PC-3 (cell line): ENCODE measurements around the gene MEF2B. TPM values are rescaled to one million over a fixed set of nuclear protein-coding genes. Genes with fewer than 3 reads are reported as not detected.

ENCODE experiments used
- ATAC-seq: fragments of 200-7000 bp; cut with Tn5 transposase; 2 replicates; pipeline ENCODE4 v1.9.1; 2020; ENCODE audit warnings: mild to moderate bottlenecking, moderate library complexity
- BruUV-seq: library from RNA; stranded (reverse); fragments of 400-500 nt; replicated peaks from 2 replicates; lab custom pipeline; 2021; lab: Mats Ljungman, UMichigan
- CTCF ChIA-PET: fragments of 300-600 bp; sonication (Branson Sonifier 250); formaldehyde crosslinking; loops from one replicate; lab custom pipeline; 2022; ENCODE audit warnings: antibody characterized with exemption; lab: Charles Lee
- POLR2A ChIA-PET: fragments of 300-600 bp; sonication (Branson Sonifier 250); formaldehyde crosslinking; loops from one replicate; lab custom pipeline; 2022; ENCODE audit warnings: antibody characterized with exemption; ENCODE audit not compliant: unreplicated experiment; lab: Charles Lee
- DNase-seq: peaks from one replicate; pipeline ENCODE4 v3.0.0-alpha.2; 2015
- H2AFZ ChIP-seq: fragments of 300-600 bp; sonication (generic); 2 replicates; pipeline ENCODE4 v1.6.0; 2016; ENCODE audit warnings: antibody characterized with exemption, low read length
- H3F3A ChIP-seq: fragments of 300-600 bp; sonication (generic); one replicate; pipeline ENCODE4 v1.6.0; 2017; ENCODE audit warnings: antibody characterized with exemption, low read length, control low read depth, mild to moderate bottlenecking; ENCODE audit not compliant: unreplicated experiment
- H3K27ac ChIP-seq: fragments of 300-600 bp; sonication (generic); 2 replicates; pipeline ENCODE4 v1.5.1; 2016; ENCODE audit warnings: mild to moderate bottlenecking, low read length
- H3K27me3 ChIP-seq: fragments of 300-600 bp; sonication (generic); 2 replicates; pipeline ENCODE4 v1.6.1; 2016; ENCODE audit warnings: low read length, mixed read lengths
- H3K36me3 ChIP-seq: fragments of 300-600 bp; sonication (generic); 2 replicates; pipeline ENCODE4 v1.6.1; 2016; ENCODE audit warnings: low read depth, mixed run types, low read length, mixed read lengths
- H3K4me1 ChIP-seq: fragments of 300-600 bp; sonication (generic); 2 replicates; pipeline ENCODE4 v1.5.1; 2016; ENCODE audit warnings: low read length; ENCODE audit not compliant: insufficient read depth
- H3K4me2 ChIP-seq: fragments of 300-600 bp; sonication (generic); 2 replicates; pipeline ENCODE4 v1.6.0; 2016; ENCODE audit warnings: low read length
- H3K4me3 ChIP-seq: fragments of 300-600 bp; sonication (generic); 2 replicates; pipeline ENCODE4 v1.5.1; 2016; ENCODE audit warnings: mild to moderate bottlenecking, low read length, mixed read lengths
- H3K79me2 ChIP-seq: fragments of 300-600 bp; sonication (generic); 2 replicates; pipeline ENCODE4 v1.6.1; 2017; ENCODE audit warnings: low read length, mixed read lengths
- H3K9ac ChIP-seq: fragments of 300-600 bp; sonication (generic); 2 replicates; pipeline ENCODE4 v1.6.0; 2016; ENCODE audit warnings: mild to moderate bottlenecking, low read length
- H3K9me2 ChIP-seq: fragments of 300-600 bp; sonication (generic); replicated peaks from 2 replicates; pipeline ENCODE4 v1.6.1; 2016; ENCODE audit warnings: mixed run types, low read length, mixed read lengths
- H3K9me3 ChIP-seq: fragments of 300-600 bp; sonication (generic); 2 replicates; pipeline ENCODE4 v1.6.1; 2016; ENCODE audit warnings: low read length, mixed read lengths
- H4K20me1 ChIP-seq: fragments of 300-600 bp; sonication (generic); 2 replicates; pipeline ENCODE4 v1.6.1; 2016; ENCODE audit warnings: low read length, mixed read lengths
- CTCF ChIP-seq: fragments of 300-600 bp; sonication (generic); conservative IDR thresholded peaks from 2 replicates; pipeline ENCODE4 v1.5.1; 2017; ENCODE audit warnings: antibody characterized with exemption, low read depth, mild to moderate bottlenecking, low read length
- EZH2 ChIP-seq: fragments of 300-600 bp; sonication (generic); IDR thresholded peaks from one replicate; pipeline ENCODE4 v1.6.1; 2017; ENCODE audit warnings: antibody characterized with exemption, mild to moderate bottlenecking, low read length; ENCODE audit not compliant: unreplicated experiment
- EZH2phosphoT487 ChIP-seq: fragments of 300-600 bp; sonication (generic); IDR thresholded peaks from 2 replicates; pipeline ENCODE4 v1.6.1; 2018; ENCODE audit warnings: mild to moderate bottlenecking, antibody characterized with exemption, low read length, borderline replicate concordance
- intact Hi-C: fragments of 100-400 bp; cut with micrococcal nuclease; formaldehyde crosslinking; loops from 2 replicates; pipeline ENCODE4 v1.9.0; 2023
- total RNA-seq: library from RNA; depleted of rRNA; stranded (reverse); fragments of >200 nt; gene quantifications from 2 replicates; pipeline ENCODE4 v1.2.3, GENCODE V29; 2014

The MEF2B gene
- total RNA-seq, 1 experiment from 2014 or later, result 0.22 TPM

DNA sequence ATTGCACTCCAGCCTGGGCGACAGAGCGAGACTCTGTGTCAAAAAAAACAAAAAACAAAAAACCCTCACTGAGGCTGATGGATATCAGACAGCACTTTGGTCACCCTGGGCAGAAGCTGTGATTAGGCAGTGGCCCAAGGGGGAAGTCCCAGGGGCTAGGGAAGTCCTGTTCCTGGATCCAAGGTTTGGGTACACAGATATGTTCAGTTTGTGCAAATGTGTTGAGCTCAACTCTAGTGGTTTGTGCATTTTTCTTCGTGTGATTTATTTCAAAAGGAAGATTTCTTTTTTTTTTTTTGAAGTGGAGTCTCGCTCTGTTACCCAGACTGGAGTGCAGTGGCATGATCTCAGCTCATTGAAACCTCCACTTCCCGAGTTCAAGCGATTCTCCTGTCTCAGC, 12.3 kb downstream of the MEF2B start:
- BruUV-seq, result no TSS peak
- no peaks in the 10 kb centered on the region for H3F3A ChIP-seq
- TF ChIP-seq EZH2 (no peak), EZH2phosphoT487 (no peak), CTCF (no peak)
- H3K4me2 ChIP-seq, result no peak overlapping the region
- no peaks in the 10 kb centered on the region for H3K27me3 ChIP-seq
- no peak overlapping the region for H3K27ac ChIP-seq
- ChIA-PET CTCF (interaction anchor here (0.6 kb wide), 1 partner anchor 126 kb away, joined by 3 read pairs; no protein-coding TSS in a partner anchor), POLR2A (no interaction called here)
- no peaks in the 10 kb centered on the region for H3K9me2 ChIP-seq
- no peak overlapping the region for H2AFZ ChIP-seq
- H4K20me1 ChIP-seq, result no peaks in the 10 kb centered on the region
- intact Hi-C loops, result no loop called here
- DNase-seq (no peak), ATAC-seq (no peak)
- no peaks in the 10 kb centered on the region for H3K79me2 ChIP-seq
- no peaks in the 10 kb centered on the region for H3K4me1 ChIP-seq
- H3K4me3 ChIP-seq, result no peak overlapping the region
- H3K9ac ChIP-seq, result no peak overlapping the region
- H3K9me3 ChIP-seq, result no peaks in the 10 kb centered on the region
- H3K36me3 ChIP-seq, result no peaks in the 10 kb centered on the region

GRCh38 chr19:19155495-19156219, 14.4 kb downstream of the MEF2B start:
- Histone ChIP-seq H3K27ac (no peak overlapping the region), H3K27me3 (no peaks in the 10 kb centered on the region), H3K4me2 (no peak overlapping the region), H3K4me1 (no peaks in the 10 kb centered on the region), H3K36me3 (no peaks in the 10 kb centered on the region), H3K79me2 (no peaks in the 10 kb centered on the region), H3K9me2 (no peaks in the 10 kb centered on the region), H3K9ac (no peak overlapping the region), H3K9me3 (no peaks in the 10 kb centered on the region), H2AFZ (no peak overlapping the region), H3K4me3 (no peak overlapping the region), H3F3A (no peaks in the 10 kb centered on the region), H4K20me1 (no peaks in the 10 kb centered on the region)
- ChIA-PET CTCF (no interaction called here), POLR2A (no interaction called here)
- TF ChIP-seq CTCF, result no peak
- no peak for TF ChIP-seq EZH2
- no peak for TF ChIP-seq EZH2phosphoT487
- intact Hi-C loops, result no loop called here
- ATAC-seq (no peak), DNase-seq (no peak)
- no TSS peak for BruUV-seq

- Histone ChIP-seq H2AFZ (no peak overlapping the region), H3K4me3 (no peak overlapping the region), H3F3A (no peaks in the 10 kb centered on the region), H3K27ac (no peak overlapping the region), H3K79me2 (no peaks in the 10 kb centered on the region), H4K20me1 (no peaks in the 10 kb centered on the region), H3K4me2 (no peak overlapping the region), H3K4me1 (no peaks in the 10 kb centered on the region), H3K9ac (no peak overlapping the region), H3K27me3 (no peaks in the 10 kb centered on the region), H3K36me3 (no peaks in the 10 kb centered on the region), H3K9me2 (no peaks in the 10 kb centered on the region), H3K9me3 (no peaks in the 10 kb centered on the region)
- CTCF ChIA-PET, result no interaction called here
- ATAC-seq (no peak), DNase-seq (no peak)
- TF ChIP-seq EZH2 (no peak), EZH2phosphoT487 (no peak), CTCF (no peak)
- no TSS peak for BruUV-seq
- intact Hi-C loops, result no loop called here
- POLR2A ChIA-PET, result no interaction called here
Measured at GRCh38 chr19:19154768-19155494, 15.1 kb downstream of the MEF2B start.
